Effector memory CD8-positive, alpha-beta T cell (primary cell): ENCODE results near the gene PLCH1.
"Not testable (repeated sequence)": the region's sequence is repeated elsewhere in the genome, so short reads cannot be mapped to it uniquely, and the experiment has no call there.

ENCODE experiments used
- ATAC-seq: fragments of 150-1000 bp; cut with Tn5 transposase; replicated peaks from 2 replicates; pipeline ENCODE4 v1.10.0; 2021; ENCODE audit warnings: mild to moderate bottlenecking, moderate library complexity
- DNase-seq, 3 experiments: peaks; one replicate each; pipeline ENCODE4 v3.0.0; 2021
- H3K27ac Mint-ChIP-seq, 2 donors: one replicate each; pipeline ENCODE4 v1.8.0; 2022; ENCODE audit warnings: mild to moderate bottlenecking in 2 of 2, mixed read lengths in 2 of 2, moderate library complexity in 2 of 2
- H3K27me3 Mint-ChIP-seq, 2 donors: one replicate each; pipeline ENCODE4 v1.8.0; 2022; ENCODE audit warnings: mixed read lengths in 2 of 2
- H3K36me3 Mint-ChIP-seq: one replicate; pipeline ENCODE4 v1.8.0; 2022; ENCODE audit warnings: mild to moderate bottlenecking, moderate library complexity, mixed read lengths; ENCODE audit not compliant: insufficient read depth
- H3K4me1 Mint-ChIP-seq, 2 donors: one replicate each; pipeline ENCODE4 v1.8.0; 2022; ENCODE audit warnings: low read depth in 2 of 2, mixed read lengths in 2 of 2
- H3K4me3 Mint-ChIP-seq, 2 donors: one replicate each; pipeline ENCODE4 v1.8.0; 2022; ENCODE audit warnings: mild to moderate bottlenecking in 2 of 2, mixed read lengths in 2 of 2, moderate library complexity in 2 of 2
- H3K9me3 Mint-ChIP-seq, 2 donors: one replicate each; pipeline ENCODE4 v1.8.0; 2022; ENCODE audit warnings: mixed read lengths in 2 of 2

Gene PLCH1

DNA sequence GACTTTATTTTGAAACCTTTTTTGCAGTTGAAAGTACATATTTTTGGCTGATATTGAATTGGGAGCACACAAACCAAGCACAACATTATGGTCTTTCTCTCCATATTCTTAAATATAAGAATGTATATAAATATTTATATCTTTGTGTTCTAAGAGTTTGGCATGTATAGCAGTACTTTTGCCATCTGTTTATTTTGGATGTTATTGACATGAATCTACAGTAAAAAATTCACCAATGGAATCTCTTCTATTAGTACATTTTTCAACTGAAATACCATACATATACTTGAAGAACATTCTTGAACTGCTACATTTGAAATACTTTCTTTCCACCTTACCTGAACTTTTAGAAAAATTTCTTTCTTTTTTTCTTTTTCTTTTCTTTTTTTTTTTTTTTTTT lies 342.2 kb downstream of the PLCH1 start:
- ATAC-seq: no peak
- DNase-seq: no peak
- no peaks in the 10 kb centered on the region for H3K9me3 Mint-ChIP-seq
- peaks cover 2% of the 10 kb centered on the region for H3K36me3 Mint-ChIP-seq
- no peak overlapping the region for H3K27ac Mint-ChIP-seq
- H3K4me3 Mint-ChIP-seq: no peak overlapping the region
- H3K27me3 Mint-ChIP-seq: no peaks in the 10 kb centered on the region
- no peaks in the 10 kb centered on the region for H3K4me1 Mint-ChIP-seq

DNA sequence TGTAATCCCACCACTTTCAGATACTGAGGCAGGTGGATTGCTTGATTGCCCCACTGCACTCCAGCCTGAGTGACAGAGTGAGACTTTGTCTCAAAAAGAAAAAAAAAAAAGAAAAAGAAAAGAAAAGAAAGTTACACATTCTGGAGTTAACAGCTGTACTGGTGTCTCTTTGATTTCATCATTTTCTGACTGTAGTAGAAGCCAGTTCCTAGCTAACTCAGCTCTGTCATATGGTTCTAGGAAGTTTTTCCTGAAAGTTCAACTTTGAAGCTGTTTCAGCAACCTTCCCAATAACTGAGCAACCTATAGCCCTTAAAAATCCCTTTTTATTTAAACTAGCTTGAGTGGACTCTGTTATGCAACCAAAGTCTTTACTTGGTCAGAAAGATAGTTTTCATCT lies 346.8 kb downstream of the PLCH1 start:
- Mint-ChIP-seq H3K27ac (no peak overlapping the region), H3K27me3 (no peaks in the 10 kb centered on the region), H3K4me1 (no peaks in the 10 kb centered on the region), H3K4me3 (no peak overlapping the region), H3K9me3 (no peaks in the 10 kb centered on the region), H3K36me3 (no peaks in the 10 kb centered on the region)
- ATAC-seq (no peak), DNase-seq (no peak)

DNA sequence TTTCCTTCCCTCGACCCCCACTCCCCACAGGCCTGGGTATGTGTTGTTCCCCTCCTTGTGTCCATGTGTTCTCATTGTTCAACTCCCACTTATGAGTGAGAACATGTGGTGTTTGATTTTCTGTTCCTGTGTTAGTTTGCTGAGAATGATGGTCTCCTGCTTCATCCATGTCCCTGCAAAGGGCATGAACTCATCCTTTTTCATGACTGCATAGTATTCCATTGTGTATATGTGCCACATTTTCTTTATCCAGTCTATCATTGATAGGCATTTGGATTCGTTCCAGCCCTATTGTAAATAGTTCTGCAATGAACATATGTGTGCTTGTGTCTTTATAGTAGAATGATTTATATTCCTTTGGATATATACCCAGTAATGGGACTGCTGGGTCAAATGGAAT lies 350.0 kb downstream of the PLCH1 start:
- H3K4me3 Mint-ChIP-seq, H3K27ac Mint-ChIP-seq, H3K27me3 Mint-ChIP-seq, DNase-seq, H3K9me3 Mint-ChIP-seq, H3K4me1 Mint-ChIP-seq, H3K36me3 Mint-ChIP-seq, ATAC-seq: not testable (repeated sequence)

DNA sequence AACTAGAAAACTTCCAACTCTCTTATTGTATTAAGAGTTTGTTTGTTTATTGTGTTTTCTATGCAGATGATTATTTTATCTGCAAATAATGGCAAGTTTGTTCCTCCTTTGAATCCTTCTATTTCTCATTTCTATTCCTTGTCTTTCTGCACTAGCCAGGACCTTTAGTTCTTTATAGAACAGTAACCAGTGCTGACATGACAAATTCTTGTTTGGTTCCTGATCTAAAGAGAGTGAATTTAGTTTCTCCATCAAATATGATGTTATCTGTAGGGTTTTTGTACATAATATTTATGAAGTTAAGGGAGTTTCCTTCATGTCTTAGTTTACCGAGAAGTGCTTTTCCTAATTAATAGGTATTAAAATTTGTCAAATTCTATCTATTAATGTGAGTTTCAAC lies 350.6 kb downstream of the PLCH1 start:
- Mint-ChIP-seq H3K36me3 (no peaks in the 10 kb centered on the region), H3K9me3 (no peaks in the 10 kb centered on the region), H3K27ac (no peak overlapping the region), H3K4me1 (no peaks in the 10 kb centered on the region), H3K4me3 (no peak overlapping the region), H3K27me3 (no peaks in the 10 kb centered on the region)
- ATAC-seq: no peak
- no peak for DNase-seq

DNA sequence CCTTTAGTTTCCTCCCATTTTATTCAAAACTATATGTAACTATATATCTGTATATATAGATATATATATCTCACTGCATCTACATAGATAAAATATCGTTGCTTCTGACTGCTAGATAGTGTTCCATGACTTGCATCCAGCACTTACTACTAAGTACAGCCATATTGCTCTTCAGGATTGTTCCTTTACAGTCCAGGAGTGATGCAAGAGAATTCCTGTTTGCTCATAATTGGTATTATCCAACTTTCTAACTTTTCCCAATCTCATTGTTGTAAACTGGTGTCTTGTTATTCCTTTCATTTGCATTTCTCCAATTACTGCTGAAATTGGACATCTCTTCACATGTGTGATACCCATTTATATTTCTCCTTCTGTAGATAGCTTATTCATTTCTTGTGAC lies 351.6 kb downstream of the PLCH1 start:
- DNase-seq (no peak), ATAC-seq (no peak)
- Mint-ChIP-seq H3K27me3 (no peaks in the 10 kb centered on the region), H3K4me1 (no peaks in the 10 kb centered on the region), H3K9me3 (no peaks in the 10 kb centered on the region), H3K4me3 (no peak overlapping the region), H3K36me3 (no peaks in the 10 kb centered on the region), H3K27ac (no peak overlapping the region)

DNA sequence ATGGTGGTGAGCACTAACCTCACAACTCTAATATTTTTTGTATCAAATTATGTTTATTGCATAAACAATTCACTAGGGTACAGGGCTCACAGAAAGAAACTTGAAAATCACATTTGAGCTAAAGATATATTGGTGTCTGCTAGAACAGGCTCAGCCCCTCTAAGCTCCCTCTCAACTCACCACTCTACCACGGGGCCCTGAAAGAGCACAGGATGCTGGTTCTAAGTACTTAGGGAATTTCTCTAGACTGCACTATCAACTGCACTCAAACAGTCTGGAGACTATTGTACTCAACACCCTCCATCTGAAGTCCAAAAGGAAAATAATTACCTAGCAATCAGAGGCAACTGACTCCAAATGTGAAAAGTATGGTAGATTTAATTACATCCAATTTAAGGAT lies 352.7 kb downstream of the PLCH1 start:
- no peaks in the 10 kb centered on the region for H3K9me3 Mint-ChIP-seq
- no peaks in the 10 kb centered on the region for H3K36me3 Mint-ChIP-seq
- DNase-seq (no peak), ATAC-seq (no peak)
- H3K27me3 Mint-ChIP-seq: no peaks in the 10 kb centered on the region
- H3K4me1 Mint-ChIP-seq: no peaks in the 10 kb centered on the region
- no peak overlapping the region for H3K4me3 Mint-ChIP-seq
- H3K27ac Mint-ChIP-seq: no peak overlapping the region

DNA sequence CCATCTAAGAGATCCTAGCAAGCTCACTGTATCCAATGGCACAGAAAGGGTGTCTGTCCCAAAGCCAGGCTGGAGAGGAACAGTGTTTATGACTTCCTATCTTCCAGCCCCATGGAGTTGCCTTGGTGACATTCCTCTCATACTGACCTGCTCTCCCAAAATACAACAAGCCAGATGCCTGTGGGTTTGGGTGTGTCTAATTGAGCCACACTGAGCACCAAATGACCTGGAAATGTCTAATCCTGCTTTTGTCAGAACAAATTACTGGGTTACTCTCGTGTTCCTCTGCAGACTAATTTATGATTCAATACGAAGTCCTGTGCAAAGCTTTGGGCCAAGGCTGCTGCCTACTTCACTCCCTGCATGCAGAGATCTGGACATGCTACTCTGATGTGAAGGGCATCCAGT lies 353.3 kb downstream of the PLCH1 start:
- Mint-ChIP-seq H3K4me3 (no peak overlapping the region), H3K27ac (no peak overlapping the region), H3K36me3 (no peaks in the 10 kb centered on the region), H3K27me3 (peaks cover 0 to 2% of the 10 kb centered on the region in 2 donors), H3K4me1 (no peaks in the 10 kb centered on the region), H3K9me3 (no peaks in the 10 kb centered on the region)
- no peak for ATAC-seq
- no peak for DNase-seq

DNA sequence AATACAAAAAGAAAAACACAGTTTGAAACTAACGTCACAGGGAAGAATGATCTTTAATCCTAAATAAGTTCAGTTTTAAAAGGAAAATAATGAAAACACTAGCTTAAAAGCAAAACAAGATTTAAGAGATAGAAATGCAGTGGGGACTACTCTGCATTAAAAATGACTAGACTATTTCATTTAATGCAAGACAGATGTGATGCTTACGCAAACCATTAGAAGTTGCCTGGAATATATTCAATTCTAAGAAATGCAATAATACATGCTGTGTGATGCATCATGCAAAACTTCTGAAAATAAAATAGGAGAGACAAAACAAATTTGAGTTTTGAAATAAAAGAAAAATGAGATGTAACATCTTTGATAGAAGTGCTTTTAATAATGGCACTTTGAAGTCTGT lies 353.8 kb downstream of the PLCH1 start:
- no peak for DNase-seq
- no peaks in the 10 kb centered on the region for H3K36me3 Mint-ChIP-seq
- H3K4me3 Mint-ChIP-seq: no peak overlapping the region
- no peak for ATAC-seq
- H3K4me1 Mint-ChIP-seq: no peaks in the 10 kb centered on the region
- no peaks in the 10 kb centered on the region for H3K9me3 Mint-ChIP-seq
- H3K27ac Mint-ChIP-seq: no peak overlapping the region
- peaks cover 0 to 7% of the 10 kb centered on the region in 2 donors for H3K27me3 Mint-ChIP-seq

DNA sequence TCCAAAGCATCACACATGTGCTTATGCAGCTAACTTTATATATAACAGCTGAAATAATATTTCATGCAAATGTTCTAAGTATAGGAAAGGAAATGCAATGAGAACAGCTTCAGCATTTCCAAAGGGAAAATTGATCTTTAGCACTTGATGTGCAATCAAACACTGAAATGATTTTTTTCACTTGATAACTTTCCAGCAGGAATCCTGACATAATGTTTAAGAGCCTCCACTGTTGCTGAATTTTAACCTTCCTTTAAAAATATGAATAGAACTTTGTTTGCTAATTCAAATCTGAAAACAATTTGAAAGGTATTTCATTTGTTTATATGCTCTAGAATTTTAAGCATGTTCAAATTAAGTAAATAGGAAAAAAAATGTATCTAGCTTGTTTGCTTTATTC lies 354.5 kb downstream of the PLCH1 start:
- peaks cover 0 to 9% of the 10 kb centered on the region in 2 donors for H3K27me3 Mint-ChIP-seq
- no peaks in the 10 kb centered on the region for H3K36me3 Mint-ChIP-seq
- ATAC-seq (no peak), DNase-seq (no peak)
- no peaks in the 10 kb centered on the region for H3K9me3 Mint-ChIP-seq
- no peak overlapping the region for H3K27ac Mint-ChIP-seq
- no peak overlapping the region for H3K4me3 Mint-ChIP-seq
- no peaks in the 10 kb centered on the region for H3K4me1 Mint-ChIP-seq

DNA sequence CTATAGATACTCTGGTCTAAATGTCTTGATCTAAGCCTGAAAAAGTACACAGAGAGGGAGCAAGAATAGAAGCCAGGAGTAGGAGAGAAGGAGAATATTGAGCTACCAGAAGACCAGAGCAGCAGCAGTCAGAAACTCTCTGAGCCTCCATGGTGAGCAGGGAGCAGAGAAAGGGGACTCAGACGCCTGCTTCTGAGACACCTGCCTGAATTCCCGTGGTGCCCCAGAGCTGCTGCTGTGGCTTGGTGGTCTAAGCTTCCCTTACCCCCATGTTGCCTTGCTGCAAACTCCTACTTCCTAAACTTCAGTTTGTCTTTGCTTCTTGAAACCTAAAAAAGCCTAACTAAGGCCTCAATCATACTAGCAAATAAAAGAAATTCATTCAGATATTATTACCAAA lies 356.5 kb downstream of the PLCH1 start:
- no peak for ATAC-seq
- H3K27me3 Mint-ChIP-seq: peaks cover 6 to 9% of the 10 kb centered on the region in 2 donors

DNA sequence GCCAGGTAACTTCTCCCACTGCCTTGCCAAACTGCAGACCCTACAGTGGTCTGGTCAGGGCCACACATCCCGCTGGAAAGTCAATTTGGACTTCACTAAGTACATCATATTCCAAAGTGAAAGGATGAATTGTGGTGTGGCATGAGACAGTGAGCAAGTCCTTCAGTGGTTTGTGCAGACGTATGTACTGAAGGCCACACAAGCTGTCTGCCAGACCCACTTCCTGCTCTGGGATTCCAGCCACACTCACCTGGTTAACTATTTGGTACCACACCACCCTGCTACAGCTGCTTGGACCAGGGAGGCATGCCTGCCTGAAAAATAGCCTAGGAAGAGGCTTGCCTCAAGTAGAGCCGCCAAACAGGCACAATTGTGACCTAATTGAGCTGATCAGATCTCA lies 357.3 kb downstream of the PLCH1 start:
- Mint-ChIP-seq H3K27ac (no peak overlapping the region), H3K36me3 (no peaks in the 10 kb centered on the region), H3K9me3 (no peaks in the 10 kb centered on the region), H3K4me3 (no peak overlapping the region), H3K4me1 (no peaks in the 10 kb centered on the region), H3K27me3 (peaks cover 6 to 9% of the 10 kb centered on the region in 2 donors)
- no peak for DNase-seq
- no peak for ATAC-seq

More for the DNA sequence above, 356.5 kb downstream of the PLCH1 start:
- no peak for DNase-seq
- Mint-ChIP-seq H3K9me3 (no peaks in the 10 kb centered on the region), H3K4me3 (no peak overlapping the region), H3K36me3 (no peaks in the 10 kb centered on the region), H3K4me1 (no peaks in the 10 kb centered on the region), H3K27ac (no peak overlapping the region)

DNA sequence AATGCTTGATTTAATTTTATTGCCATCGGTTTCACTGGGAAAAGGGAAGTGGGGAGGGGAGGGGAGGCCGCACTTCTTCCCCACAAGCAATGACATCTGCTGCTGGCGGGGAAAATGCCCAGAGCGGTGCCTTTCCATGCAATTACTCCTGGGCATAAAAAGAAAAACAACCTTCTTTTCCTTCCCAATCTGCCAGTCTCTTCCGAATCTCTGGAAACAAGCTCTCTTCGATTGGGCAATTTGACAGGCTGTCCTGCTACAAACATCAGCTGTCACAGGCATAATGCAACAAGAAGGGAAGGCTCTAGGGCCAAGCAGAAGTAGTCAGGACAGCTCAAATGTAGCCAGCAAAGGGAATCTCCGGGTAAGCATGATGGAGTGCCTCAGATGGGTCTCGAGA lies 358.0 kb downstream of the PLCH1 start:
- H3K27me3 Mint-ChIP-seq: peaks cover 6 to 9% of the 10 kb centered on the region in 2 donors
- H3K4me1 Mint-ChIP-seq: no peaks in the 10 kb centered on the region
- no peaks in the 10 kb centered on the region for H3K36me3 Mint-ChIP-seq
- H3K9me3 Mint-ChIP-seq: no peaks in the 10 kb centered on the region
- ATAC-seq: no peak
- no peak overlapping the region for H3K27ac Mint-ChIP-seq
- H3K4me3 Mint-ChIP-seq: no peak overlapping the region
- no peak for DNase-seq

DNA sequence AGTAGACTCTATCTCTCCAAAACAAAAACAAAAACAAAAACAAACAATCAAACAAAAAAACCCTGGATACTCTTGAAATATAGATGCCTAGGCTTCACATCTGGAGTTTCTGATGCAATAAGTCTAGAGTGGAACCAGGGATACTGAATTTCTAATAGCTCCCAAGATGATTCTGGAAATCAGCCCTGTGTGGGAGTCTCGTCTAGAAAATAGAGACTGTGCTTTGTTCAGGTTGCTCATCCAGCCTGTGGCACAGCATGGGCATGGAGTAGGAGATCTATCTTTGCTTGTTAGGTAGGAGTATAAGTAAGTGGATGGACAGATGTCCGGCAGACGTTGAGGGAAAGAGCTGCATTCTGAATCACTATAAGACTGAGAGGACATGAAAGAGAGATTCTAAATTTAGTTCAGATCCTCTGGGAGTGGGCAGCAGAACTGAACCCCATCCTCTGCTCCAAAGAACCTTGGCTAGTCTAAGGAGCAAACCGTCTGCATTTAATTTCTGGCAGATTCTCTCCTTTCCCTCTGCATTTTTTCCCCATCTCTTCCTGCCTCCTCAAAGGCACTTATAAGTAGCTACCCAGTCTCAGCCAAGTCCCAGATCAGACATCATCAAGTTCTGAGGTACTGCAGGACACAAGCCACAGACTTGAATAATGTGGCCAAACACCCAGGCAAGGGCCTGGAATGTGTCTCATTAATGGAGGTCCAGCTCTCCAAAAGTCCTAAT lies 358.8 kb downstream of the PLCH1 start:
- Mint-ChIP-seq H3K27me3 (peaks cover 6 to 9% of the 10 kb centered on the region in 2 donors), H3K4me1 (no peaks in the 10 kb centered on the region), H3K36me3 (no peaks in the 10 kb centered on the region), H3K9me3 (no peaks in the 10 kb centered on the region), H3K4me3 (no peak overlapping the region), H3K27ac (no peak overlapping the region)
- no peak for ATAC-seq
- DNase-seq: no peak

DNA sequence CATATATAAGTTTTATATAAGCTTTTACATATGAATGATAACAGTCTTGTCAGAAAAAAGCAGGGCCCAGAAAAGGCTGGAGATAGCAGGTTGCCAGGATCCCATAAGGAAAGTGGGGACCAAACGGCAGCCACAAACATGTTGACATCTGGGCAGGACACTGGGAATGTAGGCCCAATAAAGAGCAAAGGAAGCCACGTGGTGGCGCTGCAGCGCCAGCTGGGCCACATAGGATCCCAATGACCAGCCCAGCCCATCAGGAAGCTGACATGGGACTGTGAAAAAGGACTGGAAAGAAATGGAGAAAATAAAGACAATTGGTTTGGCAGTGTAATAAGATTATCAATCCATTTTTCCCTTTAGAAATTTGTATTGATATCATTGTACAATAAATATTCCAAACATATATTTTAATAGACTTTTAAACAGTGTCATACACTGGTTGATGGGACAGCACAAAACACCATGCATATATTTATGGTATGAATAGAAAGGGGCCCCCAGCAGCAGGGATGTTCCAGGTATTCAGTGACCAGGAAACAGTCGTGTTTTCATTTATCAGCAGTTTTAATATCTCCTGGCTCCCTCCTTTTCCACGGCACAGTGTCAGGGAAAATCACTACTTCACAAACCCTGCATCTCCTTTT lies 362.4 kb downstream of the PLCH1 start:
- no peaks in the 10 kb centered on the region for H3K4me1 Mint-ChIP-seq
- no peak overlapping the region for H3K4me3 Mint-ChIP-seq
- no peaks in the 10 kb centered on the region for H3K36me3 Mint-ChIP-seq
- DNase-seq (no peak), ATAC-seq (no peak)
- no peak overlapping the region for H3K27ac Mint-ChIP-seq
- H3K27me3 Mint-ChIP-seq: peaks cover 9 to 17% of the 10 kb centered on the region in 2 donors
- H3K9me3 Mint-ChIP-seq: peaks cover 0 to 2% of the 10 kb centered on the region in 2 donors
